Keratinocyte (primary cell): Measurements from ENCODE around the gene MUC15.

Experiments used
- EZH2 ChIP-seq: IDR thresholded peaks from one replicate; pipeline ENCODE4 v1.6.1; 2012; ENCODE audit warnings: inconsistent platforms, mild to moderate bottlenecking, low read length, moderate library complexity
- TF ChIP-seq, protein P1 (sequence below), 3 experiments: IDR thresholded peaks in 1 of 3; conservative IDR thresholded peaks in 1 of 3; optimal IDR thresholded peaks in 1 of 3; 2 replicates in 2 of 3; 3 replicates in 1 of 3; pipeline versions ENCODE3 to v1.5.1; 2011; ENCODE audit warnings: low read length in 3 of 3, mild to moderate bottlenecking in 3 of 3, moderate library complexity in 2 of 3, control low read depth in 1 of 3, inconsistent platforms in 1 of 3; ENCODE audit not compliant: insufficient read depth in 2 of 3; ENCODE audit errors: extremely low read depth in 1 of 3

- TF ChIP-seq EZH2, result no peak
- TF ChIP-seq, protein P1, sequence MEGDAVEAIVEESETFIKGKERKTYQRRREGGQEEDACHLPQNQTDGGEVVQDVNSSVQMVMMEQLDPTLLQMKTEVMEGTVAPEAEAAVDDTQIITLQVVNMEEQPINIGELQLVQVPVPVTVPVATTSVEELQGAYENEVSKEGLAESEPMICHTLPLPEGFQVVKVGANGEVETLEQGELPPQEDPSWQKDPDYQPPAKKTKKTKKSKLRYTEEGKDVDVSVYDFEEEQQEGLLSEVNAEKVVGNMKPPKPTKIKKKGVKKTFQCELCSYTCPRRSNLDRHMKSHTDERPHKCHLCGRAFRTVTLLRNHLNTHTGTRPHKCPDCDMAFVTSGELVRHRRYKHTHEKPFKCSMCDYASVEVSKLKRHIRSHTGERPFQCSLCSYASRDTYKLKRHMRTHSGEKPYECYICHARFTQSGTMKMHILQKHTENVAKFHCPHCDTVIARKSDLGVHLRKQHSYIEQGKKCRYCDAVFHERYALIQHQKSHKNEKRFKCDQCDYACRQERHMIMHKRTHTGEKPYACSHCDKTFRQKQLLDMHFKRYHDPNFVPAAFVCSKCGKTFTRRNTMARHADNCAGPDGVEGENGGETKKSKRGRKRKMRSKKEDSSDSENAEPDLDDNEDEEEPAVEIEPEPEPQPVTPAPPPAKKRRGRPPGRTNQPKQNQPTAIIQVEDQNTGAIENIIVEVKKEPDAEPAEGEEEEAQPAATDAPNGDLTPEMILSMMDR (optimal IDR thresholded peaks at IDR 0.05 in 1 of 3, IDR thresholded peaks at IDR 0.05 in 1 of 3, conservative IDR thresholded peaks at IDR 0.05 in 1 of 3; ENCODE audit: extremely low read depth in 1 of 3, insufficient read depth in 2 of 3, low read length in 3 of 3), result no peak
Measured at GRCh38 chr11:26554455-26554854, 17.6 kb downstream of the MUC15 start.
